Stimulated activated effector memory CD8-positive, alpha-beta T cell treated with anti-CD3 and anti-CD28 coated beads, Interleukin-12 subunit alpha, Interleukin-12 subunit beta, amount 100 ng/mL, for 72 hours (primary cell): ENCODE measurements around the gene MTSS2.

Experiments used
- ATAC-seq: fragments of 150-1000 bp; cut with Tn5 transposase; 2 replicates; pipeline ENCODE4 v1.10.0; 2021
- DNase-seq, 2 donors: peaks; one replicate each; pipeline ENCODE4 v3.0.0; 2021 to 2022; ENCODE audit warnings: low spot score in 2 of 2
- H3K27ac Mint-ChIP-seq: one replicate; pipeline ENCODE4 v1.8.0; 2022; ENCODE audit warnings: mild to moderate bottlenecking, mixed read lengths
- H3K36me3 Mint-ChIP-seq: one replicate; pipeline ENCODE4 v1.8.0; 2022; ENCODE audit warnings: mild to moderate bottlenecking, mixed read lengths
- H3K4me1 Mint-ChIP-seq: one replicate; pipeline ENCODE4 v1.8.0; 2022; ENCODE audit warnings: mixed read lengths
- H3K4me3 Mint-ChIP-seq: one replicate; pipeline ENCODE4 v1.8.0; 2022; ENCODE audit warnings: mild to moderate bottlenecking, mixed read lengths
- H3K9me3 Mint-ChIP-seq: one replicate; pipeline ENCODE4 v1.8.0; 2022; ENCODE audit warnings: mixed read lengths

Gene MTSS2

DNA sequence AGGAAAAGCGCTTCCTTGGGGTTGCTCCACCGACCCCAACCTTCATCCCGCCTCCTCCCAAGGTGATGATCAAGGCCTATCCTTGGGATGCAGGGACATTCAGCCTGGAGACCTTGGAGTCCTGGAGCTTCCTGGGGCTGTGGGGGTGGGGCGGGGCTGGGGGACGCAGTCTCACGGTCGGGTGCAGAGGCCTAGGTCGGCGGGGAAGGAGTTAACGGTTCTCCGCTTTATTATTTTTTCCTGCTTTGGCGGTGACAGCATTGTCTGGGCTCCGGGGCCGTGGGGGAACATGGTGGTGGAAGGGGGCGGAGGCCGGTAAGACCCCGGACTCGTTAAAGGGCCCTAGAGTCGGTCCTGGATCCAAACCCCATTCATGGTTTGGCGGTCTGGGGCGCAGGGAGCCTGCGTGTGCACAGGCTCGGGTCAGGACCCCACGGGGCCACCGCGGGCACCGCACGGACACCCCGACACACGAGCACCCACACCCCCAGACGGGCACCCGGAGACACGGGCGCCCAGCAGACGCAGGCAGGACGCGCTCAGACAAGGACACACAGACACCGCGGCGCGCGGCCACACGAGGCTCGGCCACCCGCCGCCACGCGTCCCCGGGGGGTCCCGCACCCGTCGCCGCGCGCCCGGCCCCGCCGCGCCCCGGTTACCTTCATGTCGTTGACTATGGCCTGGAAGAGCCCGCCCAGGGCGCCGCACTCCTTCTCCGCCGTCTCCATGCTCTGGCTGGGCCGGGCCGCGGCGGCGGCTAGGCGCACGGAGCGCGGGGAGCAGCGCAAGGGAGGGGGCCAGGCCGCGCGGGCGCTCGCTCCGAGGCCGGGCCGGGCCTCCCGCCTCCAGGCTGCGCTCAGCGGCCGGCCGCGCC, 554 bp downstream of the MTSS2 start:
- ATAC-seq (peak; percentile 43), DNase-seq (no peak)
- Mint-ChIP-seq H3K9me3 (no peaks in the 10 kb centered on the region), H3K4me3 (peak overlapping the region; percentile 18), H3K4me1 (peaks cover 6% of the 10 kb centered on the region), H3K27ac (no peak overlapping the region), H3K36me3 (no peaks in the 10 kb centered on the region)

- Mint-ChIP-seq H3K27ac (no peak overlapping the region), H3K4me1 (peaks cover 7% of the 10 kb centered on the region), H3K4me3 (peak overlapping the region; percentile 18)
Measured at GRCh38 chr16:70684146-70685060, 1.4 kb downstream of the MTSS2 start.

DNA sequence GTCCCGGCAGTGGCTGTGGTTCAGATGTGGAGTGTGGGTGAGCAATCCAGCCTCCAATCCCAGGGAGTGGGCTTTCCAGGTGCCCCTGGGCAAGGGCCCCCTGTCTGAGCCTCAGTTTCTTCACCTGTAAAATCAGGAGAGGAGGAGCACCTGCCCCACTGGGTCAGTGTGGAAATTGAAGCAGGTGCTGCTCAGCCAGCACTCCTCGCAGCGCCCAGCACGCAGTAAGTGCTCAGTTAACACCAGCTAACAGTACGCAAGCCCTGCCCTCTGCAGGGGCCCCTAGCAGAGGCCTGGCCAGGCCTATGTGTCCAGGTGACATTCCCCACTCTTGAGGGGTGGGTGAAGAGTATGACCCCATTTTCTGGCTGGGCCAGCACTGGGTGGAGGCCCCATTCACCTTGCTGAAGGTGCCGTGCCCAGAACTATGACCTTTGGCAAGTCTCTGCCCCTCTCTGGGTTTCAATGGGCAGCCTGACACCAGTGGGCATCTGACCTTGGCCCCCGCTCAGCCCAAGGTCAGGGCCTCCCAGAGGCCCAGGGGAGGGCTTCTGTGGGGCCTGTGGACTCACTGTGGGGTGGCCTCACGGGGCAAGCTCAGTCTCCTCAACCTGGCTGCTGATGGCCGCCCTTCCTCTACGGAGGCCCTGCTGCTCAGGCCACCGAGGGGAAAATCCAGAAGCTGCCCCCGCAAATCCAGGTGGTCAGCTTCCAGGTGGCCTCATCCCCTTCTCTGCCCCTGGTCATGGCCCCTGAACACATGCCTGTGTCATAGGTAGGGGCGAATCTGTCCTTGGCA, 2.5 kb downstream of the MTSS2 start:
- no peak overlapping the region for H3K27ac Mint-ChIP-seq
- H3K36me3 Mint-ChIP-seq = no peaks in the 10 kb centered on the region
- no peaks in the 10 kb centered on the region for H3K9me3 Mint-ChIP-seq
- ATAC-seq (no peak), DNase-seq (no peak)
- peaks cover 18% of the 10 kb centered on the region for H3K4me1 Mint-ChIP-seq
- H3K4me3 Mint-ChIP-seq = no peak overlapping the region

More at GRCh38 chr16:70684146-70685060, 1.4 kb downstream of the MTSS2 start:
- ATAC-seq = no peak
- H3K36me3 Mint-ChIP-seq = no peaks in the 10 kb centered on the region
- H3K9me3 Mint-ChIP-seq = no peaks in the 10 kb centered on the region
- no peak for DNase-seq

DNA sequence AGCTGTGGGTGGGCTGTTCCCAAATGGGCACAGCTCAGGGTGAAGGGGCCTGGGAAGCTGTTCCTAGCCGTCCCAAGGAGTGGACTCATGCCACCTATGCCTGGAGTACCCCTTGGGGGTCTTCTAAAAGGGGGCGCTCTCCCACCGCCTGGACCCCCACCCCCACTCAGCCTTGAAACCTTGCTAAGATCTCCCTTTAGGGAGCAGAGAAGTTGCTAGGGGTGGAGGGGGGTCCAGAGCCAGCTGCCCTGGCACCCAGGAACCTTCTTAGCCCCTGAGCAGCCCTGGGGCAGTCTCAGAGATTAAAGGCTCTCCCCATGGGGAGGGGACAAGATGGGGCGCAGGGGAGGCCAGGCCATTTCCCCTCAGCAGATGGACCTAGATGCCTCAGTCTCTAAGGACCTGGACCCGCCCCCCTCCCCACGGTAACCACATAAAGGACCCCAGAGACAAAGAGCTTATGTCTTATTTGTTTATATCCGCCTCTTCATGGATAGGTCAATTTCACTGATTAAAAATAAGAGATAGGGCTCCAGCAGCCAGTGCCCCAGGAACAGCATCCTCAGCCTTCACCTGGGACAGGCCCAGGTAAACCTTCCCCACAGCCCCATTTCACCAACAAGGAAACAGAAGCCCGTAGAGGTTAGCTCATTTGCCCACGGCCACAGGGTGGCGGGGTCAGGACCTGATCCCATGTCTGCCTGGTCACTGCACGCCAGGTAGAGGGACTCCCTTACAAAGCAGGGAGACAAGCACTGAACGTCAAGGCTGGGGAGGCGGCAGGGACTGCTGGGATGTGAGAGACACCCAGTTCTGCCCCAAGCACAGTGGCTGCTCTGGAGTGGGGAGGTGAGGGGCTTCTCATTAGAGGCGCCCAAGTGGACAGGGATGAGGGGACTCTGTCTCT, 3.4 kb downstream of the MTSS2 start:
- Mint-ChIP-seq H3K27ac (no peak overlapping the region), H3K4me1 (peaks cover 19% of the 10 kb centered on the region), H3K36me3 (no peaks in the 10 kb centered on the region), H3K4me3 (no peak overlapping the region), H3K9me3 (no peaks in the 10 kb centered on the region)
- DNase-seq (no peak), ATAC-seq (no peak)

DNA sequence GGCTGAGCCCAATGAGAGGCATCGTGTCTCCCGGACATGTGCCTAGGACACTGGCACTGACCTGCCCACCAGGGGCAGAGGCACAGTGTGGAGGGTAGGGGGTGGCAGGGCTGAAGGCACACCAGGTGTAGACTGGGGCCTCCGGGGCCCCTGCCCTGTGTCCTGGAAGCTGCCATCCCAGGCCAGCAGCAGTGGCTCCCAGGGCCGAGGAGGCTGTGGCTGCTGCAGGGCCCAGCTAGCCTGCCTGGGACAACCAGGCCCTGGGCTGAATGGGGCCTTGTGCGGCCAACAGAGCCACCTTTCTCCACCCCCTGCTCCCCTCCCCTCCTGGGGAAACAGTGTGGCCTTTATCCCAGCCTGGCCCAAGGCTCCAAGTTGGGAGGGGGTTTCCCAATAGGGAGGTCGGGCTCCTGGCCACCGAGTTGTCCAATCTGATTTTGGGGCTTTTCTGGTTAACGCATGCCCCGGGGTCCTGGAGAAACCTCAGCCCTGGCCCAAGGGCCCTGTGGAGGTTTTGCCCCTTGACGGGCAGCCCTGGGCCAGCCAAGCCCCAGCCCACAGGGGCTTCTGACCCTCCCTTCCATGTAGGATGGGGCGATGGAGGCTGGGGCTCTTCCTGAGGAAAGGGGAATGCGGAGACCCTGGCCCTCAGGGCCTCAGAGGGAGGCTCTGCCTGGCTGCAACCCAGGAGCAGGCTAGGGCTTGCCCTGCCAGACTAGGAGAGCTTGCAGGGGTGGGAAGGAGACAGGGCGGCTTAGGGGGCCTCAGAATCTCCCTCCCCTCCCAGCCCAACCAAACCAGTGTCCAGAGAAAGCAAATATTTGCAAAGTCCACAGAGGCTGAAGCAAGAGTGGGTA, 4.2 kb downstream of the MTSS2 start:
- no peak overlapping the region for H3K27ac Mint-ChIP-seq

GRCh38 chr16:70680495-70681381, 5.1 kb downstream of the MTSS2 start:
- Mint-ChIP-seq H3K27ac (no peak overlapping the region), H3K4me3 (no peak overlapping the region), H3K4me1 (peaks cover 19% of the 10 kb centered on the region), H3K9me3 (no peaks in the 10 kb centered on the region), H3K36me3 (no peaks in the 10 kb centered on the region)
- ATAC-seq (no peak), DNase-seq (no peak)

More for the DNA sequence above, 4.2 kb downstream of the MTSS2 start:
- peaks cover 19% of the 10 kb centered on the region for H3K4me1 Mint-ChIP-seq
- H3K9me3 Mint-ChIP-seq = no peaks in the 10 kb centered on the region
- ATAC-seq (no peak), DNase-seq (no peak)
- no peak overlapping the region for H3K4me3 Mint-ChIP-seq
- H3K36me3 Mint-ChIP-seq = no peaks in the 10 kb centered on the region

- Mint-ChIP-seq H3K4me1 (peaks cover 19% of the 10 kb centered on the region), H3K4me3 (no peak overlapping the region), H3K9me3 (no peaks in the 10 kb centered on the region), H3K36me3 (no peaks in the 10 kb centered on the region), H3K27ac (peak overlapping the region; percentile 63)
- ATAC-seq (no peak), DNase-seq (no peak)
Measured at GRCh38 chr16:70679671-70680494, 6.0 kb downstream of the MTSS2 start.

DNA sequence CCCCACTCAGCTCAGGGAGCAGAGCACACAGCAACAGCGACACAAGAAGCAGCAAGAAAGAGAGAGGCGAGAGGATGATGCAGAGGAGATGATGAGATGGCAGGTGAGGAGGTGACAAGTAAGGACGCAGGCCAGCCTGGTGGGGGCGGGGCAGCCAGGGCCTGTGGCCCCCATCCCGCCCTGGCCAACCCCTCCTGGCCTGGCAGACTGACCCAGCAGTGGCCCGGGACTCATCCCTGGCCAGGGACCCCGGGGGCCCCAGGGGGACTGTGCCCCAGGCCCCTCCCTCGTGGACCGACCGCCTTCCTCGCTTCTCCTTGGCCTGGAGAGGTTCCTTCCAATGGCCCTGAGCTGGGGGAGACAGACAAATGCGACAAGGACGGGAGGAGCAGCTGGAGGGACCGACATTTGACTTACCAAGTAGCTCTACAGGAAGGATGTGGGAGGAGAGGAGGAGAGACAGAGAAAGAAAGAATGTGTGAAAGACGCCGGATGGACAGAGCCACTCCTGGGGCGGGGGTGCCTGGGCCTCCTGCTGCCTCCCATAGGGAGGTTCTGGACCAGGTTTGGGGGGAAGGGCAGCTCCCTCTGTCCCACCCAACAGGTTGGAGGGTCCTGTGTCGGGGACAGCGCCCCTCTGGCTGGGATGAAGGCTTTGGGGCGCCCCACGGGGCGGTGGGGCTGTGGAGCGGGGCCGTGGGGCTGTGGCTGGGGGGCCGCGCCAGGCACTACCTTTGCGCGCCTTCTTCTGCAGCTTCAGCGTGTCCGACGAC, 6.8 kb downstream of the MTSS2 start:
- no peaks in the 10 kb centered on the region for H3K9me3 Mint-ChIP-seq
- ATAC-seq (peak; percentile 17), DNase-seq (no peak)
- peak overlapping the region; percentile 63 for H3K27ac Mint-ChIP-seq
- H3K36me3 Mint-ChIP-seq = no peaks in the 10 kb centered on the region
- H3K4me1 Mint-ChIP-seq = peaks cover 19% of the 10 kb centered on the region
- peak overlapping the region; percentile 4 for H3K4me3 Mint-ChIP-seq

DNA sequence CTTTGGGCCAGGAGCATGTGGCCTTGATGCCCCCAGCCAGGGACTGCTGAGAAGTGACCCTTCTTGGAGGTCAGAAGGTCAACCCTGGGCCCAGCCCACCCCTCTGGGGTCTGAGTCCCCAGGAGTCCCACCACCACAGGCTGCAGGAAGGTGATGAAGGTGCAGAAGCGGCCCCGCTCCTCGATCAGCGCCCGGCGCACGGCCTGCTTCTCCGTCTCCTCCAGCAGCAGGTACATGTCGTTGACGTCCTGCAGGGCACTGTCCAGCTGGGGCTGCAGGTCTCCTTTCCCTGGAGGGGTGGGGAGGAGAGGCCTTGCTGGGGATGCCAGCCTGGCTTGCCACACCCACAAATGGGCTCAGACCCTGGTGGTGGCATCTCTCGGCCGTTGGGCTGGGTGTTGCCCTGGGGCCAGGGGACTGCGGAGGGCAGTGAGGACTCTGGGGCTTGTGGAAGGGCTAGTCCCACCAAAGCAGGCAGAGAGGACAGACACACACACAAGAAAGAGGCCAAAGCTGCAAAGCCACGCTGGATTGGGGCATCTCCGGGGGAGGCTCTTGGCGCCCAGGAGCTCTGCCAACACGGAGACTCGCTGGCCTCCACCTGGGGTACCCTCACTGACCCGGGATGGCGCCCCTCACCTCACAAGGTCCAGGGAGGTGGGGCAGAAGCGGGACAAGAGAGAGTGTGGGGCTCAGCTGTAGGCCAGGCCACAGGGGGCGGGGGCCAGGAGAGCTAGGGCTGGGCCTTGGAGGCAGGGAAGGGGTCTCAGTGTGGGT, 7.5 kb downstream of the MTSS2 start:
- no peaks in the 10 kb centered on the region for H3K36me3 Mint-ChIP-seq
- peak overlapping the region; percentile 4 for H3K4me3 Mint-ChIP-seq
- no peaks in the 10 kb centered on the region for H3K9me3 Mint-ChIP-seq
- DNase-seq (no peak), ATAC-seq (no peak)
- H3K27ac Mint-ChIP-seq = no peak overlapping the region
- H3K4me1 Mint-ChIP-seq = peaks cover 19% of the 10 kb centered on the region

DNA sequence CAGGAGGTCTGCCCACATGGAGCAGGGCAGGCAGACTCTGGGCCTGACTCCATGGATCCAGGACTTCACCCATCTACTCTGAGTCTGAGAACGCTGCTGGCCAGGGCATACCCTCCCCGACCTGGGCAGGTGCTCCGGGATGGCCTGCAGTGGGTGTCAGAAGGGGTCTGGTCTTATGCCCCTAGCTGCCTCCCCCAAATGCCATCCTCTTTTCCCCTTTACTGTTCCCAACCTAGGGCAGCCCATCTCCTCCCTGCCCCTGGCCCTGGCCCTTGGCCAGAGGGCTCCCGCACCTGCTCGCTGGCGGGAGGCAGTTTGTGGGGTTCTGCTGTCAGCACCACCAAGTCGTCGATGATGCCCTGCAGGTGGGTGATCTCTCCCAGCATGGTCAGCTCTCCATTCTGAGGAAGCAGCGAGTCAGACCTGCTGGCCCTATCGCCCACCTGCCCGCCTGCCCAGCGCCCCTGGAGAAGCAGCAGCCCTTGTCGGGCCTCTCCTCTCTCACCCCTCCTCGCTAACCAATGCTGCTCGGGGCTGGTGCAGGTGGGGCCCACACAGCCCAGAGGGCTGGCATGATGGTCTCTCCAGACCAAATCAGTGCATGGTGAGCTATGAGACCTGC, 8.2 kb downstream of the MTSS2 start:
- Mint-ChIP-seq H3K4me1 (peaks cover 19% of the 10 kb centered on the region), H3K36me3 (no peaks in the 10 kb centered on the region), H3K4me3 (no peak overlapping the region), H3K9me3 (no peaks in the 10 kb centered on the region), H3K27ac (no peak overlapping the region)
- DNase-seq (no peak), ATAC-seq (no peak)
